Osteoblast (primary cell): ENCODE results near the gene FBXW11. TPM values are rescaled to one million over a fixed set of nuclear protein-coding genes. Genes with fewer than 3 reads are reported as not detected.

Source experiments
- DNase-seq: peaks from one replicate; pipeline ENCODE4 v3.0.0; 2011; ENCODE audit warnings: low spot score, mixed read lengths; ENCODE audit not compliant: insufficient read length; ENCODE audit errors: missing footprints
- H2AFZ ChIP-seq: 2 replicates; pipeline ENCODE4 v1.6.0; 2011; ENCODE audit warnings: mild to moderate bottlenecking, low read length
- H3K27ac ChIP-seq: 2 replicates; pipeline ENCODE4 v1.5.1; 2011; ENCODE audit warnings: mild to moderate bottlenecking, low read depth, low read length, moderate library complexity
- H3K27me3 ChIP-seq: 2 replicates; pipeline ENCODE4 v1.6.0; 2012; ENCODE audit warnings: mild to moderate bottlenecking, control low read depth, inconsistent platforms, low read length, moderate library complexity; ENCODE audit not compliant: insufficient read depth
- H3K36me3 ChIP-seq: 2 replicates; pipeline ENCODE4 v1.5.1; 2011; ENCODE audit warnings: mild to moderate bottlenecking, low read length, control low read depth, moderate library complexity; ENCODE audit not compliant: insufficient read depth
- H3K4me1 ChIP-seq: 2 replicates; pipeline ENCODE4 v1.5.1; 2011; ENCODE audit warnings: mild to moderate bottlenecking, low read length, control low read depth, moderate library complexity; ENCODE audit not compliant: insufficient read depth
- H3K4me2 ChIP-seq: 2 replicates; pipeline ENCODE4 v1.6.0; 2011; ENCODE audit warnings: mild to moderate bottlenecking, low read length; ENCODE audit not compliant: insufficient read depth
- H3K4me3 ChIP-seq: fragments of 200-600 bp; sonication (generic); 3 replicates; pipeline ENCODE4 v1.5.1; 2012; ENCODE audit warnings: mild to moderate bottlenecking, low read length, inconsistent platforms; ENCODE audit not compliant: insufficient read depth
- H3K79me2 ChIP-seq: 2 replicates; pipeline ENCODE4 v1.6.0; 2012; ENCODE audit warnings: mild to moderate bottlenecking, low read length, control low read depth, inconsistent platforms; ENCODE audit not compliant: insufficient read depth
- H3K9me3 ChIP-seq: 2 replicates; pipeline ENCODE4 v1.5.1; 2011; ENCODE audit warnings: low read depth, low read length, control low read depth
- H4K20me1 ChIP-seq: 2 replicates; pipeline ENCODE4 v1.6.0; 2012; ENCODE audit warnings: mild to moderate bottlenecking, low read length, control low read depth; ENCODE audit not compliant: insufficient read depth
- total RNA-seq: library from RNA; depleted of rRNA; stranded (reverse); fragments of >200 nt; gene quantifications from 2 replicates; pipeline ENCODE4 v1.2.3, GENCODE V29; 2012
- TF ChIP-seq, protein P1 (sequence below): IDR thresholded peaks from 2 replicates; pipeline ENCODE4 v1.5.1; 2011; ENCODE audit warnings: mild to moderate bottlenecking, low read depth, low read length, moderate library complexity; ENCODE audit errors: extremely low read depth

Gene FBXW11
- total RNA-seq, 1 donor: 76.7 TPM

DNA sequence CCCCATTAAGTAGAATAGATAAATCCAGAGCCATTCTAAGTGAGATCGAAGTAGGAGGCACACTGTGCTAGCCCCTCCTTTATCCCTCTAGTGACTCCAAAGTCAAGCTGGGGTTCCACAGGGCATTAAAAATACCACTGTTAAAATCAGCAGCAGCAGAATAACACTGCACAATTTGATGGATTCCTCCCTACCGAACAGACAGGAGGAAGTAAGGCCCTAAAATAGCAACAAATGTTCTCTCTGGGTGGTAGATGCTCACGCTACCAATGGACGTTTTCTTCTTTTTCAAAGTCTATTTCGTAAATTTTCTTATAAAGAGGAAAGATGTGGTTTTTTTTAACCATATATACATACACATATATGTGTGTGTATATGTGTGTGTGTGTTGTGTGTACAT, 54.4 kb downstream of the FBXW11 start:
- no peak for DNase-seq
- no peaks in the 10 kb centered on the region for H3K9me3 ChIP-seq
- H3K27ac ChIP-seq: no peak overlapping the region
- no peak overlapping the region for H2AFZ ChIP-seq
- TF ChIP-seq, protein P1, sequence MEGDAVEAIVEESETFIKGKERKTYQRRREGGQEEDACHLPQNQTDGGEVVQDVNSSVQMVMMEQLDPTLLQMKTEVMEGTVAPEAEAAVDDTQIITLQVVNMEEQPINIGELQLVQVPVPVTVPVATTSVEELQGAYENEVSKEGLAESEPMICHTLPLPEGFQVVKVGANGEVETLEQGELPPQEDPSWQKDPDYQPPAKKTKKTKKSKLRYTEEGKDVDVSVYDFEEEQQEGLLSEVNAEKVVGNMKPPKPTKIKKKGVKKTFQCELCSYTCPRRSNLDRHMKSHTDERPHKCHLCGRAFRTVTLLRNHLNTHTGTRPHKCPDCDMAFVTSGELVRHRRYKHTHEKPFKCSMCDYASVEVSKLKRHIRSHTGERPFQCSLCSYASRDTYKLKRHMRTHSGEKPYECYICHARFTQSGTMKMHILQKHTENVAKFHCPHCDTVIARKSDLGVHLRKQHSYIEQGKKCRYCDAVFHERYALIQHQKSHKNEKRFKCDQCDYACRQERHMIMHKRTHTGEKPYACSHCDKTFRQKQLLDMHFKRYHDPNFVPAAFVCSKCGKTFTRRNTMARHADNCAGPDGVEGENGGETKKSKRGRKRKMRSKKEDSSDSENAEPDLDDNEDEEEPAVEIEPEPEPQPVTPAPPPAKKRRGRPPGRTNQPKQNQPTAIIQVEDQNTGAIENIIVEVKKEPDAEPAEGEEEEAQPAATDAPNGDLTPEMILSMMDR: no peak
- H3K4me2 ChIP-seq: no peak overlapping the region
- H4K20me1 ChIP-seq: peaks cover 61% of the 10 kb centered on the region
- peaks cover 32% of the 10 kb centered on the region for H3K4me1 ChIP-seq
- H3K36me3 ChIP-seq: peaks cover 2% of the 10 kb centered on the region
- H3K79me2 ChIP-seq: peaks cover 86% of the 10 kb centered on the region
- no peaks in the 10 kb centered on the region for H3K27me3 ChIP-seq
- no peak overlapping the region for H3K4me3 ChIP-seq

DNA sequence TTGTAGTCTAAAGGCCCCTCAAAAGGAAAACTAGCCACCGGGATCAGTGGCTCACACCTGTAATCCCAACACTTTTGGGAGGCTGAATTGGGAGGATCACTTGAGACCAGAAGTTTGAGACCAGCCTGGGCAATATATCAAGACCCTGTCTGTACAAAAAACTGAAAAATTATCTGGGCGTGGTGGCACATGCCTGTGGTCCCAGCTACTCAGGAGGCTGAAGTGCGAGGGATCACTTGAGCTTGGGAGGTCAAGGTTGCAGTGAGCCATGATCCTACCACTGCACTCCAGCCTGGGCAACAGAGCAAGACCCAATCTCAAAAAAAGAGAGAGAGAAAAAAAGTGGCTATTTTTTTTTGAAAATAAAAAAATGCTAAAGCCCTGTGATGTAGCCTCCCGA, 55.2 kb downstream of the FBXW11 start:
- Histone ChIP-seq H4K20me1 (peaks cover 57% of the 10 kb centered on the region), H3K27ac (no peak overlapping the region), H3K79me2 (peaks cover 84% of the 10 kb centered on the region), H3K4me2 (no peak overlapping the region), H3K27me3 (no peaks in the 10 kb centered on the region), H3K9me3 (no peaks in the 10 kb centered on the region), H3K36me3 (peaks cover 2% of the 10 kb centered on the region), H3K4me3 (no peak overlapping the region), H2AFZ (no peak overlapping the region), H3K4me1 (peaks cover 27% of the 10 kb centered on the region)
- TF ChIP-seq, protein P1: no peak
- DNase-seq: no peak

DNA sequence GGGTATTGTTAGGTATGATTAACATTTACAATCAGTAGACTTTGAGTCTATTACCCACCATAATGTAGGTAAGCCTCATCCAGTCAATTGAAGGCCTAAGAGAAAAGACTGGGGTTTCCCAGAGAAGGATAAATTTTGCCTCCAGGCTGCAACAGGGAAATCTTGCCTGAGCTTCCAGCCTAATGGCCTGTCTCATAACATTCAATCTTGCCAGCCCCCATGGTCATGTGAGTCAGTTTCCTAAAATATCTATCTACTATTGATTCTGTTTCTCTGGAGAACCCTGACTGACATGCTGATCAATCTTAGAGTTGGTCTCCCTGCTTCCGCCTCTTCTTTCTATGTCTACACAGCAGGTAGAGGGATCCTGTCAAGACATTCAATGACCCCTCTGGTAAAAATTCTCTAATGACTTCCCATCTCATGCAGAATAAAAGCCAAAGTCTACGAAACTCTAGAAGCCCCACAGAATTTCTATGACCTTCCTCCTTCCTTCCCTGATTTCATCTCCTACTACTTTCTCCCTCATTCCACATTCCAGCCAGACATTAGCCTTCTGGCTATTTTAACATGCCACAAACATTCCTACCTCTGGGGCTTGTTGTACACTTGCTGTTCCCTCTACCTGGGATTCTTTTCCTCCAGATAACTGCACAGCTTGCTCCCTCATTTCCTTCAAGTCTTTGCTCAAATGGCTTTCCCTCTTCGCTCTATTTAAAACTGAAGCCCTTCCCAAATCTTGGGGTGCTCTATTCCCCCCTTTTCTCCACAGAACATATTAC, 60.2 kb downstream of the FBXW11 start:
- H2AFZ ChIP-seq: no peak overlapping the region
- TF ChIP-seq, protein P1: no peak
- no peak for DNase-seq
- no peak overlapping the region for H3K27ac ChIP-seq
- peaks cover 2% of the 10 kb centered on the region for H3K36me3 ChIP-seq
- H3K4me3 ChIP-seq: no peak overlapping the region
- H3K9me3 ChIP-seq: no peaks in the 10 kb centered on the region
- peaks cover 54% of the 10 kb centered on the region for H4K20me1 ChIP-seq
- no peak overlapping the region for H3K4me2 ChIP-seq
- H3K4me1 ChIP-seq: peaks cover 10% of the 10 kb centered on the region
- H3K79me2 ChIP-seq: peaks cover 79% of the 10 kb centered on the region
- no peaks in the 10 kb centered on the region for H3K27me3 ChIP-seq

DNA sequence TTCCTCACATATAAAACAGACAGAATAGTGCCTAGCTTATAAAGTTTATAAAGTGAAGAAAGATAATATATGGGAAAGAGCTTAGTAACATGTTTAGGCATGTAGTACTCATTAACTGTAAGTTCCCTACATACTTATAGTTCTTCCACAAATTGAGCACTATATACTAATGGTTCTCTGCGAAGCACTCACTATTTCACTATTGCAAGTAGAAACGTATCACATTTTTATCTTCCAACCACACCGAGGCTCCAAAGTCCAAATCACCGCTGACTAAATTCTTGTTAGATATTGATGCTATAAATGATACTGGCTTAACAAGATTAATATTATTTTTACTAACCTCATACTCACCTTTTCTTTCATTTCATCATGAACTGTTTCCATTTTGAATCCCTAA, 61.0 kb downstream of the FBXW11 start:
- TF ChIP-seq, protein P1: no peak
- peaks cover 76% of the 10 kb centered on the region for H3K79me2 ChIP-seq
- H4K20me1 ChIP-seq: peaks cover 55% of the 10 kb centered on the region
- no peaks in the 10 kb centered on the region for H3K9me3 ChIP-seq
- DNase-seq: no peak
- H3K36me3 ChIP-seq: peaks cover 2% of the 10 kb centered on the region
- H3K27me3 ChIP-seq: no peaks in the 10 kb centered on the region
- H2AFZ ChIP-seq: no peak overlapping the region
- no peak overlapping the region for H3K27ac ChIP-seq
- no peak overlapping the region for H3K4me3 ChIP-seq
- H3K4me1 ChIP-seq: peaks cover 10% of the 10 kb centered on the region
- no peak overlapping the region for H3K4me2 ChIP-seq
